UCSD-AML1 (cell line): ENCODE data around the gene WDR7.

ENCODE experiments used
- DNase-seq: peaks from one replicate; lab custom pipeline; 2025; ENCODE audit not compliant: unreplicated experiment; lab: John Stamatoyannopoulos, UW

The WDR7 gene

DNA sequence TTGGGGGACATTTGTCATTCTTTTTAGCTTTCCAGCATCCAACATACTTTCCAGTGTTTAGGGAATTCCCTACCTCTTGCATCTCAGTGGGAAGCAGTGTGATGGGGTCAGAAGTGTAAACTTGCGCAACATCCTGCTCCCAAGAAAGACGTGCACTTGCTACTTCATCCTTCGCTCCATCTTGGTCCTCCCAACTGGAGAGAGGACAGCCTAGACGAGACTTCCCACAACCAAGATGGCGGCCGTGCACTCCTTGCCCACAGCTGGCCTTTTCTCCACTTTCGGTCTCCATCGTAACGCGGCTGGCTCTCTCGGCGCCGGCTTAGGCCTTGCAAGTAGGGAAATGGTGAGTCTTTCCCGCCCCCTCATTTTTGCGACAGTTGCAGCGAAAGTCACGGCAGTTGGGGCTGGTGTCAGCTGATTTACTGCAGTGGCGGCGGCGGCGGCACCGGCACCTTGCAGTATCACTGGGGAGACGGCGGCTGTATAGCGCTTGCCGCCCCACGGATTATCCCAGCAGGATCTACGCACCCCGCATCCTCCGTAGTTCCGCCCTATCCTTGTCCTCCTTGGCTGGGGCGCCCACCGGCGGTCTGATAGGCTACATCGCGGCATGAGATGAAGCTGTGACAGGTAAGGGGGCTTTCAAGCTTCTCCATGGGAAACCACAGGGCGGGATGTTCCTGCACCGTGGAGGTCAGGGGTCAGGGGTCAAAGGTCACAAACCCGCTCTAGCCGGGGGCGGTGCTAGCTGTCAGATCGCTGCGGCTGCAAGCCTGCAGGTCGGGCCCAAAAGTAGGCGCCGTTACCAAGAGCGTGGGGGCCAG is at the start of gene WDR7:
TSS of gene WDR7 (plus strand) at position 416 of the 827 bp plus-strand sequence. CDS start 21,157 bp downstream, outside the sequence.
- DNase-seq: peak; percentile 95

DNA sequence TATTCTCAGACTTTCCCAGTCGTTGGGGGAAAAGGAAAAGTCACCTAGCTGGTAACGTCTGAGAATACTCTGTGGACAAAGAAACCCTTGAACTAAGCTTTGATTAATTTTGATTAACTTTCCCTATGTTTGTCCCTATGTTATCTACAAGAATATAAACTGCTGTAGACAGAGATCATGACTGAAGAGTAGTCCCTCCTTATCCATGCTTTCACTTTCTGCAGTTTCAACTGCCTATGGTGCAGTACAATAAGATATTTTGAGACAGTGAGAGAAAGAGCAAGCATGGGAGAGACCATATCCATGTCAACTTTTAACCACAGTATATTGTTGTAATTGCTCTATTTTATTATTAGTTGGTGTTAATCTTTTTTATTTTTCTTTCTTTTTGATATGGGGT is 44.5 kb upstream of the WDR7 start:
- DNase-seq: no peak

DNA sequence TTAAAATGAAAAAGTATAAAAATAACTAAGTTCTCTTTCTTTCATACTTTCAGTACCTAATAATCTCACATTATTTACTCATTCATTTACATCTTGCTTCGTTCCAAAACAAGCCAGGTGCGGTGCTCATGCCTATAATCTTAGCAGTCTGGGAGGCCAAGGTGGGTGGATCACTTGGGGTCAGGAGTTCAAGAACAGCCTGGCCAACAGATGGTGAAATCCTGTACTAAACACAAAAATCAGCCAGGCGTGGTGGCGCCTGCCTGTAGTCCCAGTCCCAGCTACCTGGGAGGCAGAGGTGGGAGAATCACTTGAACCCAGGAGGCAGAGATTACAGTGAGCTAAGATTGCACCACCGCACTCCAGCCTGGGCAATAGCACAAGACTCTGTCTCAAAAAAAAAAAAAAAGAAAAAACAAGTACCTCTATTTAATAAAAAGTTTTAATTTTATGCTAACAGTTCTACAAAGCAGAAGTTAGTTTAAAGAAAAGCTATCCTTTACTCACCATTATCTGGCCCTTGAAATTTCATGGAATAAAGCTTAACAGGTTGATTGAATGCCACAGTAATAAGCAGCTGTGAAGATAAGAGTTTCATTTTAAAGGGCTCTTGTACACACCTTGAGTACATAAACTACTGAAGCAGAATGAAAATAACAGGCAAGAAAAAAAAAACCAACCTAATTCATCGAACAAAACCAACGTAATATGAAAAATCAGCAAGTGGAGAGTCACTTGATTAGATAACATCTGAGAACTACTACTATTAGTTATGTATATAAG is 35.2 kb upstream of the WDR7 start:
- DNase-seq: no peak

DNA sequence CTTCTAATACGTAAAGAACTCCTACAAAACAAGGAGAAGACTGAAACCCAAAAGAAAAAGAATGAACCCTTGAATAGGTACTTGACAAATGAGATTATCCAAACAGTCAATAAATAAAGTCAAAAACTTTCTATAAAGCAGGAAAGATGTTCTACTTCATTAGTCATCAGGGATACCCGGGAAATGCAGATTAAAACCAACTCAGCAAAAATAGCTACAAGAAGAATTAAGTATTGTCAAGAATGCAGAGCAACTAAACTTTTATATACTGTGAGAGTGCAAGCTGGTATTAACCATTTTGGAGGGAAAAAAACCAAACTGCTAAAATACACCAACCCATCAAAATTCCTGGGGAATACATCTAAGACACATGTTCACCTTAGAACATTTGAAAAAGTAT is 23.2 kb upstream of the WDR7 start:
- no peak for DNase-seq

DNA sequence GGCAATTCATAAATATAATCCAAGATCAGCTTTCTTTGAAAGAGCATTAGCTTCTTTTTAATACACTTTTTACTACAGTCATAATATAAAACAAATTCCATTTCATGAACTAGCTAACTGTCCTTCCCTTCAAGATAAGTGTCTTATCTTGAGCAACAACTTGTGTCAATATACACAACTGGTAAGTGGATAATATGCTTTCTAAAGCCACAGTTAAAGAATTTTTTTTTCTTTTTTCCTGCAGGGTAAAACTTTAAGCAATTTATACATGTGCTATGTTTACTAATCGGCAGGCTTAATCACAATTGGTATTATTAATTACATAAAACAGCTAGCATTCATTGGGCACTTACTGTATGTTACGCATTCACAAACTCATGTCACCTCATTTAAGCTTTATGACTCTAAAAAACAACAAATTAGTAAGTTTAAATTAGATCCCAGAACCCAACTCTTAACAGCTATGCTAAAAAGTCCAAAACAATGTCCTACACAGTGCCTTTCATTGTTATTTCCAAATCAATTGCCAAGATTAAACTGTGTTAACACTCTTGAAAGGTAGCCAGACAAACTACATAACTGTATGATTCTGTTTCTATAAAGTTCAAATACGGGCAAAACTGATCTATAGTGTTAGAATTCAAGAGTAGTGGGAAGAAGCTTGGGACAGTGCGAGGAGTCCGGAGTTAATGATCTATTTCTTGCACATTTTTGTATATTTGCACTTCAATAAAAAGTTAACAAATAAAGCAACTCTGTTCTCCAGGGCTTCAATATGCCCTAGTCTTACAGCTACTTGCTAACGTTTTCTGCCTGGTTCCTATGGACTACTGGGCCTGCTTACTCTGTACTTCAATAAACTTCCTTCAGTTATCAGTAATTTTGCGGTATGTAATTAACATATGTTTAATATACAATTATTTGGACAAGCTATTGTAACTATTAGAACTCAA is 18.8 kb upstream of the WDR7 start:
- DNase-seq: no peak

DNA sequence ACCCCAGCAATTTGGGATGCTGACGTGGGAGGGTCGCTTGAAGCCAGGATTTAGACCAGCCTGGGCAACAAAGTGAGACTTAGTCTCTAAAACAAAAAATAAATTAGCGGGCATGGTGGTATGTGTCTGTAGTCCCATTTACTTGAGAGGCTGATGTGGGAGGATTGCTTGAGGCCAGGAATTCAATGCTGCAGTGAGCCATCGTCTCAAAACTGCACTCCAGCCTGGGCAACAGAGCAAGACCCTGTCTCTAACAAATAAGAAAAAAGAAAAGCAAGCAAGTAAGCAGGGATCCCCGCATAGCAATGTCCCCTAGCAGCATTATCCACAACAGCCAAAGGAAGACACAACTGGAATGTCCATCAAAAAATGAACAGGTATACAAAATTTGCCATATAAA is 16.2 kb upstream of the WDR7 start:
- no peak for DNase-seq

DNA sequence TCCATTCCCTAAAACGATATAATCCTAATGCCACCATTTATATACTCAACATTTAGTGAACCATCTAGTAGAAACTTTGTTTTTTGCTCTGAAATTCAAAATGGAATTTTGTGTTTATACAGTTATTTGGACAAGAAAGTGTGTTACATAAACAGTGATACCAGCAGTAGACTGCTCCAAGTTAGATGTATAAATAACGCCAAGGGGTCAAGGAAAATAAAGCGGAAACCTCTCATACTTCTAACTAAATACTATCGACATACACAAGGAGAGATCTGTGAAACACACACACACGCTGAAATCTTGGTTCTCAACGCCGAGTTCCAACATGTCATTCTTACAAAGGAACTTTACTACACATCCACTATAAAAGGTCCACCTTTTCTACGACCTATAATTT is 14.0 kb upstream of the WDR7 start:
- no peak for DNase-seq

DNA sequence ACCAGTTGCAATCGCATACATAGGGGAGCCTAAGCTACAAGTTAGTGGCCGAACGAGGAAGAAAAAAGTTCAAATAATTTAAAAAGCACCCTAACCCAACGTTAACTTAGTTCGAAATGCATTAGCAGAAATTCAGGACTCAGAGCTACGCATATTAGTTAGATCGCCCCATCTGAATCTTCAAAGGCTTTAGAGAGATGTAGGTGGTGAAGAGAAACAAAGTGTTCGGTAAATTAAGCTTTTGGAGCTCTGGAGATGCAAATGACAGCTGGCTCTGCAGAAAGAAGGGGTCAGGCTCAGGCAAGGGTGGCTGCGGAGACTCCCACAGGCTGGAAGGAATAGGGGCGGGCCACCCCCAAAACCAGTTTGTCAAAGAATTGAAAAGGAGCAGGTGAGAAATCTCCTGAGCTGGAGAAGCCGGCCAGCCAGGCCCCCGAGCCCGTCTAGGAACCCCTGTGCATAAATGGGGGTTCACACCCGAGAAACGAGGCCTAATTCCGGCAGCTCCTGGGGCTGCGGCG is 13.4 kb upstream of the WDR7 start:
- DNase-seq: no peak

DNA sequence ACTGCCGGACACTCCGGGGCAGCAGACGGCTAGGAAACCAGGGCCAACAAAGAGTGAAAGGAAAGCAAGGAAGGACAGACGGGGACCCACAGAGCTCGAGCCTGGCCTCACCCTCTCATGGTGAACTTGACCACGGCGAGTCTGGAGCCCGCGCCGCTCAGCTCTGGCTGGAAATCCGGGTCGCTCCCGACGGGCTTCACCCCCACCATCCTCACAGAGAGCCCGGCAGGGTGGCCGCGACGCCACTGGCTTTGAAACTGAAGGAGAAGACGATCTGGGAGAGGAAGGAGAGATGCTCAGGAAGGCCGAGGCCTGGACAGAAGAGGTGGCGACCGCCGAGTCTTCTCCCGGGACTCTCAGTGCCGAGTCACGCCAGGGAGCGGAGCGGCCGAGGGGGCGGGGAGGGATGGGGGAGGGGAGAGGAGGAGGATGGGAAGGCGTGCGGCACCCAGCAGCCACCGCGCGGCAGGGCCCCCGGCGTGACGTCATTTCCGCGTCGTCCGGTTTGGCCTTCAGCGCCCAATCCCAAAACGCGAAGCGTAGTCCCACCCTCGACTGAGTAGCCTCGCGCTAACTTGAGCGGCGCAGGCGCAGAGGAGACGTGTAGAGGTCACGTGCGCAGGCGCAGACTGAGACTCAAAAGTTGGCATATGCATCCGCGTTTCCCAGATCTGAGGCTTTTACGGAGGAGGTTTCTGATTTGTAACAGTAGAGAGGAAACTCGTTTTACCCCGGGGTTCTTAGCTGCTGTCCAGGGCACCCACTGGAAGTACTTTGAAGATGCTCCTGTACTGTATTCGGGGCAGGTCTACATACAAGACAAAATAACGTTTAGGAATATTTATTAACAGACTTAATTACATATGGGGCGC is 12.7 kb upstream of the WDR7 start, which contains the start of gene TXNL1:
TSS of gene TXNL1 (minus strand) at position 361 of the 872 bp plus-strand sequence. CDS start at position 209, 152 bp downstream.
- DNase-seq: peak; percentile 98

DNA sequence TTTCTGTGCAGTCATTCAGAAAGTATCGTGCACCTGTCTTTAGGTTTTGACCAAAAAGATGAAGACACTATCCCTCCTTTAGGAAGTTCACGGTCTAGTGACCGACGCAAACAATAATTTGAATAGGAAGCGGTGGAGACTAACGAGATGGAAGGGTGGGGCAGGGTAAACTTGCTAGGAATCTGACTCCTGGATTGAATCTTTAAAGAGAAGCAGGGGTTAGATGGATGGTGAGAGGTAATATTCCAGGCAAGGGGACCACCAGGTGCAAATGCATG is 12.1 kb upstream of the WDR7 start:
- no peak for DNase-seq

DNA sequence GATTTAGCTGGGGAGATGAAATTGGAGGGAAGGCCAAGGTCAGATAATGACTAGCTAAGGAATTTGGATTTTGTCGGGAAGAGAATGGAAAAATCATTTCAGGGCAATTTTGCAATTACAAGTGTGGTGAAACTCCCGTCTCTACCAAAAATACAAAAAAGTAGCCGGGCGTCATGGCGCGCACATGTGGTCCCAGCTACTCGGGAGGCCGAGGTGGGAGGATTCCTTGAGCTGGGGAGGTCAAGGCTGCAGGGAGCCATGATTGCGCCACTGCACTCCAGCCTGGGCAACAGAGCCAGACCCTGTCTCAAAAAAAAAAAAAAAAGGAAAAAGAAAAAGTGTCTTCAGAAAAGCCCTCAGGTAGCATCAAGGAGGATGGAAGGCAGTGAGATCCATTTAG is 11.6 kb upstream of the WDR7 start:
- DNase-seq: no peak

DNA sequence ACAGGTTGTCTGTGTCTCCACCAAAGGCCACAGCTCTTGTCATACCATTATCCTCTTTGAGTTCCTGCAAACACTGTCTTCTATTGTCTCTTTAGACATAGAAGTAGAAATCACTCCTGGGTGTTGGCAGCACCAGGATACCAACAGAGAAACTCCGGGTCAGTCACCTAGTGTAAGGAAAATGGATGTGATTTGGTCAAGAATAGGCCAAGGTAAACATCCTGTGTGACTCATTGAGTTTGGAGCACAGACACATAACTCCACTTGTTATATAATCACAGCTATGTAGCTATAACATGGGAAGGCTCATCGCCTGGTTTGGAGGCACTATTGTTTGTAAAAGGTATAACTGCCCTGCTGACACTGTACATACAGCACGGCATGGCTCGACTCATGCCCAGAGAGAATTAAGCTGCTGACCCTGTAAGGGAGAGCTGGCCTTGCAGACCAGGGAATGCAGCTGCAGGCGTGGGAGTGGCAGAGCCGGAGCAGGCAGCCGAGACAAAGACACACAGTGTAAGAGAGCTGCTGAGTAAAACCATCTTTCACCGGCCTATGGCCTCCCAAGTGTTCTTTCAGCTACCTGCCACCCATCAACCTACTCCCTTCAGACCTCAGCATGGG is 9.3 kb upstream of the WDR7 start:
- no peak for DNase-seq

DNA sequence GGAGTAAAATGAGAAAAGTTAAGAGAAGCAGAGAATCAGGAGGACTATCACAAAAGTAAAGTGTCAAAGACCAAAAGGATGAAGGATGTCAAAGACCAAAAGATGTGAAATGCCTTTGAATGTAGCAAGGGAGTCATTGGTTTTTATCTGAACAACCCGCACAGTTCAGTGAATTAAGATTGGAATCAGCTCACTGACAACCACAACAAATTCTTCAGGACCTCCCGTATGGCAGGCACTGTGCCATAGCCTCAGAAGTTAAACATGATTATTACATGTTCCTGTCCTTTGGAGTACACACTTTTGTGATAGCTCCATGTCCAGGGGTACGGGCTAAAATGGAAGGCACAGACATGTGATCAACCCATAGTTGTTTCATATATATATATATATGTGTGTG is 7.8 kb upstream of the WDR7 start:
- DNase-seq: no peak

DNA sequence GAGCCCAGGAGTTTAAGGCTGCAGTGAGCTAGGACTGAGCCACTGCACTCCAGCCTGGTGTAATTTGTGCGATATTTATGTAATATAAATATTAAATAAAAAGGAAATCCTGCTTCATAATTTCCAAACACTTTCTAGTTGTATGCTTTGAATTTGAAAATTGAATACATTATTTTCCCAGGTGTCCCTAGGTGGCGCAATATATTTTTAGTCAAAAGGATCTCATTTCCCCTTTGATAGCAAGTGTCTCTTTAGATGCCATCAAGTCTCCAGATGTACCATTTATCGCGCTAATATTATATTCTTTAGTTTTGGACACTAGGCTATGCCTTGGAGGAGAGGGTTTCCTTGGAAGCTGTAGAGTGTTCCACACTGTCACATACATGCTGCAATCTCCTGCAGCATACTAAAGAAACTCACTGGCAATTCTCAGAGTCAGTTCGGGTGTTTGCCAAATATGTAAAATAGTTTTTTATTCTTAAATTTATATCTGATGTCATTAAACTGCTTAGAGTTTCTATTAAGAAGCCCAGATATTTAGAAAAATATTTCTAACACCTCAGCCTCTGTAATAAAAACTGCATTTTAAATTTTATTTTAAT is 5.6 kb upstream of the WDR7 start:
- no peak for DNase-seq

DNA sequence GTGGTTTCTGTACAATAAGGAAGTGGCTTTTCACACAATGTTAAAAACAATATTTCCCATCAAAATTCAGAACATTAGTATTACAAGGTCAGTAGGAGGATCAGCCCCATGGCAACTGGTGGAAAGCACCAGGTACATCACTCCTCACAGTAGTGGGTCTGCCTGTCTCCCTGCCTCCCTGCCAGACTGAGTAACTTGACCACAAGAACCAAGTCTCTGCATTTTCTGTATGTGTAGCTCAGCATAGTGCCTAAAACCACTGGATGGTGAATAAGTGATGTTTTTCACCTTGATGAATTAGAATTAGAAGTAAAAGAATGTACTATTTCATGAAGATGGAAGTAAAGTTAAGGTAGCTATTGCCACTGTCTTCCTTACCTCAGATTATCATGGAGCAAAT is 4.1 kb upstream of the WDR7 start:
- no peak for DNase-seq

DNA sequence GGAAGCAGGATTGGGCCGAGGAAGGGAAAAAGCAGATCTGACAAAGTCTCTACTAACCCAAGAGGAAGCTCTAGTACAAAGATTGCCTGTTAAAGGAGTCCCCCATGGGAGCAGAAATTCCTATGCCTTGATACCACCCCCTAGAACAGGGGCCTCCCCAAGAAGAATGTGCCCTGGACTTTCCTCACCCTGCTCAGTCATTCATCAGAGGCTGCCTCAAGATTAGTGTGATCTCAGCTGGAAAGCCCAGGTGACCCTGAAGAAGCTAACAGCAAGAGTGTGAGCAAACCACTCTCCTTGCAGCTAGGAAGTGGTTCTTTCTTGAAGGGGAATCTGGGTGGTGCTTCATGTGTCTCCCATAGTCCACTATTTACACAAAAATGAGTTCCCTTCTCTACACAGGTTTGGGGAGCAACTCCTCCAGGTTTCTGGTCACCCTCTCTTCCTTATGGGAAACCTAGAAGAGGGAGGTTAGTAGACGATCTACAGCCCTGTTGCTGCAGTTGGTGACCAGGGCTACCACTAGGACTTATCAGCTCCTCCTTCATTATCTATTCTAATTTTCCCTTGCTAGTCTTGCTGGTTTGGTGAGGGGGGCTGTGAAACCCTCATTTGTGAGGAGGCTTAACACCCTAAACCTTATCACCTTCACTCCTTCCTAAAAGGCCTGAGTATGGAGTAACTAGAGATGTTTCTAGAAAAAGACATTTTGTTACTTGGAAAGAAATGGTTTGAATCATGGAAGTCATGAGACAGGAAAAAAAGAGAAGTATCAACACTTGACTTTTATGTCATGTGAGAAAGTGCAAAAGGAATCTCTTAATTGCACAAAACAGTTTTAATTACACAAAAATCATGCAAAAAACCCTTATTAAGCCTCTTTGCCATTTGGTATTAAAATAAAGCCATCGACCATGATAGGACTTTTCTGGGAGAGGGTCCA is 2.9 kb upstream of the WDR7 start:
- DNase-seq: peak; percentile 16

DNA sequence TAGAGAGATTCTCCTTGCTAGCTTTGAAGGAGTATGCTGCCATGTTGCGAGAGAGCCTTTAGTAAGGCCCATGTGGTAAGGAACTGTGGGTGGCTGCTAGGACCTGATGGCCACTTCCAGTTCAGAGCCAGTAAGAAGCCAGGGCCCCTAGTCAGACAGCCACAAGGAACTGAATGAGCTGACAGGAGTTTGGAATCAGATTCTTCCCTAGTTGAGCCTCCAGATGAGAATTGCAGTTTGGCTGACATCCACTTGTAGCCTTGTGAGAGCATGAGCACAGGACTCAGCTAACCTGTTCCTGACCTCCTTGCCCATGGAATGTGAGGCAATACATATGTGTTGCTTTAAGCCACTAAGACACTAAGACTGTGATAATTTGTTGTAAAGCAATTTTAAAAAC is 1.2 kb upstream of the WDR7 start:
- no peak for DNase-seq

DNA sequence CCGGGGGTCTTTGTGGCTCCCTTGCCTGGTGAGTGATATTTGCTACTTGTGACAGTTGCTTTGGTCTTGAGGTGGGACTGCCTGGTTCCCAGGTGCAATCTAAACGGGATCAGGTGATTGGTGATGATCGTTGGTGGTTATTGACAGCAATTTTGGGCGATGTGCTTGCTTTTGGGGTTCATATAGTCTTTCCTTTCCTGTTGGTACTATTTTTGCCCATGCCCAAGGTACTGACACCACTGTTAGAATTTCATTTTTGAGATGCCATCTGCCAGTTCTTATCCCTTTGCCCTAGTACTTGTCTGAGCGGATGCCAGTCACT is 573 bp downstream of the WDR7 start:
- no peak for DNase-seq
